Measurements from ENCODE around the gene MOGAT2.
"Not testable (repeated sequence)": the region's sequence is repeated elsewhere in the genome, so short reads cannot be mapped to it uniquely, and the experiment has no call there.

DNA sequence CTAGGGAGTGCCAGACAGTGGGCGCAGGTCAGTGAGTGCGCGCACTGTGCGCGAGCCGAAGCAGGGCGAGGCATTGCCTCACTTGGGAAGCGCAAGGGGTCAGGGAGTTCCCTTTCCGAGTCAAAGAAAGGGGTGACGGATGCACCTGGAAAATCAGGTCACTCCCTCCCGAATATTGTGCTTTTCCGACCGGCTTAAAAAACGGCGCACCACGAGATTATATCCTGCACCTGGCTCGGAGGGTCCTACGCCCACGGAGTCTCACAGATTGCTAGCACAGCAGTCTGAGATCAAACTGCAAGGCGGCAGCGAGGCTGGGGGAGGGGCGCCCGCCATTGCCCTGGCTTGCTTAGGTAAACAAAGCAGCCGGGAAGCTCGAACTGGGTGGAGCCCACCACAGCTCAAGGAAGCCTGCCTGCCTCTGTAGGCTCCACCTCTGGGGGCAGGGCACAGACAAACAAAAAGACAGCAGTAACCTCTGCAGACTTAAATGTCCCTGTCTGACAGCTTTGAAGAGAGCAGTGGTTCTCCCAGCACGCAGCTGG is 31.2 kb downstream of the MOGAT2 start:
- not testable (repeated sequence) for TF ChIP-seq CTCF, POLR2AphosphoS5, POLR2A, EP300 (IDR thresholded peaks at IDR 0.05)

Data from suprapubic skin (tissue), 4 donors.